ENCODE measurements around the gene RCAN3. TPM values are rescaled to one million over a fixed set of nuclear protein-coding genes. Genes with fewer than 3 reads are reported as not detected.

The RCAN3 gene
- total RNA-seq, result 4.2 and 4.9 TPM in 2 replicates

DNA sequence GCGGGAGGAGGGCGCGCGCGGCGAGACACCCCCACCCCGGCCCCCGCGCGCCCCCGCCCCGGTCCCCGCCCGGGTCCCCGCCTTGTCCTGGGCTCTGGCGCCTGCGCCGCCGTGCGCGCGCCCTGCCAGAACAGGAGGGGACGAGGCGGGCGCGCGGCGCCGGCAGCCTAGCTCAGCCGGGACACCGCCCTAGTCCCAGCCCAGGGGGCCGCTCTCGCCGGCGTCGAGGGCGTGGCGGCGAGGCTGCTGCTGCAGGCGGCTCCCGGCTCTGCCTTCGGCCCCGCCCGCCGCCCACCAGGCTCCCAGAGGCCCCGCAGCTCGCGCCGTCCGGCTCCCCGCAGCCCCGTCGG is at the start of gene RCAN3:
TSS of gene RCAN3 (plus strand) at position 128 of the 350 bp plus-strand sequence. CDS start 11,537 bp downstream, outside the sequence.

DNA sequence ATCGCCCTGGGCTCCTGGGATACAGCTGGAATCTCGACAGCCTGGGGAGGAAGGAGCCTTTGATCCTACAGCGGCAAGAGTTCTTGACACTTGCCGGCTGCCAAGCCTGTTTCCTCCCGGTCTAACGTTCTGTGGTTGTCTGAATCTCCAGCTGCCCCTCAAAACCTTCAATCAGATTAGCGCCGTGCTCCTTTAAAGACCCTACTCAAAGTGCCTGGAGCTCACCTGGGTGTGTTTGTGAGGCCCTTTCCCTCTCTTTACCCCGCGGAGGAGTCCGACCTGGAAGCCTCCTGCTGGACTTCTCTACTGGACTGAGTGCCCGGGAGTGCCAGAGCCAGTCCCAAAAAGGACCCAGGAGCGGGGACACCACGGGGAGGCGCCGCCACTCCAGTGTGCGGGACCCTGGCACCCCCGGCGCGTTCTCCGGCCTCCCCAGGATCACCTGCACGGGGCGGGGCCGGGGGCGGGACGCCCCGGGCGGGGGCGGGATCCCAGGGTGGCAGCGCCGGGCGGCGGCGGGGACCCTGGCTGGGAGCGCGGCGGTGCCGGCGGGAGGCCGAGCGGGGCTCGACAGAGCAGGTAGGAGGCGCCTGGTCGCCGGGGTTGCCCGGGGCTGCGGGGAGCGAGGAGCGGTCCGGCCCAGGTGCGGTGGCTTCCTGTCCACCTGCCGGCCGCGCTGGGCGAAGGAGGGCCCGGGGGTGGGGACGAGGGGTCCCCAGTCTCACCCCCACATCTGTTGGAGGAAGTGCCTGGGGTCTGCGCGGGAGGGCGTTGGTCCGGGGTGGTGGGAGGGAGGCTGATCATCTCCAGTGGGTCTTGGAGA is 53.2 kb downstream of the RCAN3 start, which contains the start of gene NCMAP:
TSS of gene NCMAP (plus strand) at position 497 of the 823 bp plus-strand sequence. CDS start 39,344 bp downstream, outside the sequence.

Other genes starting within 250 kb of the RCAN3 start
- 0.17 TPM in 1 of 2 replicates, not detected in the other for gene GRHL3, start 183.5 kb upstream of the RCAN3 start, total RNA-seq
- 6.7 and 8.2 TPM in 2 replicates for gene STPG1, start 89.1 kb upstream of the RCAN3 start, total RNA-seq
- 38.9 and 39.7 TPM in 2 replicates for gene NIPAL3, start 87.0 kb upstream of the RCAN3 start, total RNA-seq
- gene NCMAP, start 53.3 kb downstream of the RCAN3 start, total RNA-seq, result not detected in 2 replicates
- 40.4 and 50.1 TPM in 2 replicates for gene SRRM1, start 140.5 kb downstream of the RCAN3 start, total RNA-seq
- gene CLIC4, start 242.6 kb downstream of the RCAN3 start, total RNA-seq, result 241 and 282 TPM in 2 replicates